HEK293T (cell line): ENCODE data around the gene SLC28A3.

Experiments
- ARNT ChIP-seq: fragments of 450-650 bp; IDR thresholded peaks from 2 replicates; pipeline ENCODE4 v1.6.1; 2017; ENCODE audit warnings: mild to moderate bottlenecking
- BHLHE40 ChIP-seq: fragments of 450-650 bp; IDR thresholded peaks from 2 replicates; pipeline ENCODE4 v1.6.1; 2016; ENCODE audit warnings: mild to moderate bottlenecking, moderate library complexity, borderline replicate concordance
- ELF4 ChIP-seq: fragments of 450-650 bp; IDR thresholded peaks from 2 replicates; pipeline ENCODE4 v1.6.1; 2017; ENCODE audit warnings: antibody characterized with exemption
- FOXA1 ChIP-seq: fragments of 450-650 bp; IDR thresholded peaks from 2 replicates; pipeline ENCODE4 v1.6.1; 2016; ENCODE audit warnings: mild to moderate bottlenecking
- FOXK2 ChIP-seq: fragments of 450-650 bp; IDR thresholded peaks from 2 replicates; pipeline ENCODE4 v1.6.1; 2016; ENCODE audit warnings: mild to moderate bottlenecking
- FOXM1 ChIP-seq: fragments of 450-650 bp; IDR thresholded peaks from 2 replicates; pipeline ENCODE4 v1.6.1; 2017; ENCODE audit warnings: mild to moderate bottlenecking, borderline replicate concordance
- HDGF ChIP-seq: fragments of 450-650 bp; IDR thresholded peaks from 2 replicates; pipeline ENCODE4 v1.6.1; 2017; ENCODE audit warnings: antibody characterized with exemption, borderline replicate concordance
- L3MBTL2 ChIP-seq: fragments of 450-650 bp; conservative IDR thresholded peaks from 2 replicates; pipeline ENCODE4 v1.6.1; 2016; ENCODE audit warnings: mild to moderate bottlenecking
- NFRKB ChIP-seq: fragments of 450-650 bp; IDR thresholded peaks from 2 replicates; pipeline ENCODE4 v1.6.1; 2016; ENCODE audit warnings: mild to moderate bottlenecking, moderate library complexity
- SP1 ChIP-seq: fragments of 450-650 bp; IDR thresholded peaks from 2 replicates; pipeline ENCODE4 v1.6.1; 2017
- SUZ12 ChIP-seq: fragments of 450-650 bp; IDR thresholded peaks from 2 replicates; pipeline ENCODE4 v1.6.1; 2016; ENCODE audit warnings: mild to moderate bottlenecking
- TARDBP ChIP-seq: fragments of 450-650 bp; IDR thresholded peaks from 2 replicates; pipeline ENCODE4 v1.6.1; 2016
- ZNF384 ChIP-seq: fragments of 450-650 bp; IDR thresholded peaks from 2 replicates; pipeline ENCODE4 v1.6.1; 2016
- TF ChIP-seq, protein P1 (sequence below): fragments of 450-650 bp; IDR thresholded peaks from 2 replicates; pipeline ENCODE4 v1.6.1; 2016

DNA sequence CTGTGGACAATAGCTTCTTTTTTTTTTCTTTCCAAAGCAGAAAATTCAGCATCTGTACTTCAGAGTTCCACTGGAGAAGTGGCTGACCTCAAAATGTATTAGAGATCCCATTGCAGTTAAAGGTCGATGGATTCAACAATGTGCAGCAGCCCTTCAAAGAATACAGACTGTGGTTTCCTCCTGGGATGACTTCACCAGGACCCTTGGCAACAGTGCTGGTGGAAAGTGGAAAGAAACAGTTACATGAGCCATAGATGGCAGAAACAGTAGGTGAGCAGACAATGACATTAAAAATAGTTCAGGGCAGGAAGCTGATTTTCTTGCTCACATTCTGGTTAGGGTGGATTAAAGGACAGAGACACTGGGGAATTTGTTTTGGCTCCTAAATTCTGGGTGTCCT lies 62.4 kb downstream of the SLC28A3 start:
- TF ChIP-seq, protein P1, sequence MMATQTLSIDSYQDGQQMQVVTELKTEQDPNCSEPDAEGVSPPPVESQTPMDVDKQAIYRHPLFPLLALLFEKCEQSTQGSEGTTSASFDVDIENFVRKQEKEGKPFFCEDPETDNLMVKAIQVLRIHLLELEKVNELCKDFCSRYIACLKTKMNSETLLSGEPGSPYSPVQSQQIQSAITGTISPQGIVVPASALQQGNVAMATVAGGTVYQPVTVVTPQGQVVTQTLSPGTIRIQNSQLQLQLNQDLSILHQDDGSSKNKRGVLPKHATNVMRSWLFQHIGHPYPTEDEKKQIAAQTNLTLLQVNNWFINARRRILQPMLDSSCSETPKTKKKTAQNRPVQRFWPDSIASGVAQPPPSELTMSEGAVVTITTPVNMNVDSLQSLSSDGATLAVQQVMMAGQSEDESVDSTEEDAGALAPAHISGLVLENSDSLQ = no peak
- no peak for TF ChIP-seq TARDBP
- TF ChIP-seq L3MBTL2 = no peak
- TF ChIP-seq FOXM1 = no peak
- no peak for TF ChIP-seq FOXK2
- TF ChIP-seq ZNF384 = no peak
- TF ChIP-seq HDGF = no peak
- TF ChIP-seq NFRKB = no peak
- TF ChIP-seq FOXA1 = no peak
- TF ChIP-seq BHLHE40 = no peak
- TF ChIP-seq ARNT = no peak
- TF ChIP-seq ELF4 = no peak
- TF ChIP-seq SUZ12 = no peak
- no peak for TF ChIP-seq SP1
